Measurements from ENCODE around the gene MCF2L2. TPM values are rescaled to one million over a fixed set of nuclear protein-coding genes. Genes with fewer than 3 reads are reported as not detected.

MCF2L2 gene
- total RNA-seq, 1 experiment from 2014 or later, result 3.4 TPM

- no peak for TF ChIP-seq CTCF (IDR thresholded peaks at IDR 0.05; ENCODE audit: unreplicated experiment)
- intact Hi-C loops (cut with micrococcal nuclease), result no loop called here
- no peaks in the 10 kb centered on the region for H3K9me3 Mint-ChIP-seq (ENCODE audit: unreplicated experiment)
- H3K27me3 Mint-ChIP-seq (ENCODE audit: insufficient read depth, unreplicated experiment), result no peaks in the 10 kb centered on the region
- H3K27ac Mint-ChIP-seq (ENCODE audit: low read depth, unreplicated experiment), result peak overlapping the region; percentile 33
- POLR2A ChIA-PET, result interaction anchor here (0.6 to 2.6 kb wide), 4 partner anchors 15 to 50 kb away, joined by 3 to 7 read pairs (median 4); no protein-coding TSS in a partner anchor
- BruUV-seq (replicated peaks), result no TSS peak
- H3K36me3 Mint-ChIP-seq (ENCODE audit: insufficient read depth, unreplicated experiment), result peaks cover 17% of the 10 kb centered on the region
- peaks cover 29% of the 10 kb centered on the region for H3K4me1 Mint-ChIP-seq (ENCODE audit: insufficient read depth, unreplicated experiment)
- CTCF ChIA-PET, result interaction anchor here (0.6 to 0.7 kb wide), 2 partner anchors 37 to 1386 kb away, joined by 4 read pairs; no protein-coding TSS in a partner anchor
- no peak for DNase-seq (ENCODE audit: unreplicated experiment)
- no peak overlapping the region for H3K4me3 Mint-ChIP-seq (ENCODE audit: unreplicated experiment)
Observed at GRCh38 chr3:183301937-183302580, 126.4 kb downstream of the MCF2L2 start.

GRCh38 chr3:183300996-183301562 is 127.3 kb downstream of the MCF2L2 start:
- no peak for TF ChIP-seq CTCF (IDR thresholded peaks at IDR 0.05; ENCODE audit: unreplicated experiment)
- no peak overlapping the region for H3K27ac Mint-ChIP-seq (ENCODE audit: low read depth, unreplicated experiment)
- intact Hi-C loops (cut with micrococcal nuclease), result no loop called here
- CTCF ChIA-PET, result interaction anchor here (0.7 kb wide), 1 partner anchor 36 kb away, joined by 4 read pairs; no protein-coding TSS in a partner anchor
- no peak for DNase-seq (ENCODE audit: unreplicated experiment)
- no TSS peak for BruUV-seq (replicated peaks)
- H3K4me1 Mint-ChIP-seq (ENCODE audit: insufficient read depth, unreplicated experiment), result peaks cover 34% of the 10 kb centered on the region
- no peak overlapping the region for H3K4me3 Mint-ChIP-seq (ENCODE audit: unreplicated experiment)
- H3K36me3 Mint-ChIP-seq (ENCODE audit: insufficient read depth, unreplicated experiment), result peaks cover 27% of the 10 kb centered on the region
- no peaks in the 10 kb centered on the region for H3K9me3 Mint-ChIP-seq (ENCODE audit: unreplicated experiment)
- H3K27me3 Mint-ChIP-seq (ENCODE audit: insufficient read depth, unreplicated experiment), result no peaks in the 10 kb centered on the region
- POLR2A ChIA-PET, result interaction anchor here (0.7 to 1.1 kb wide), 3 partner anchors 15 to 35 kb away, joined by 3 to 4 read pairs (median 3); no protein-coding TSS in a partner anchor

- no peak for DNase-seq (ENCODE audit: unreplicated experiment)
- H3K4me3 Mint-ChIP-seq (ENCODE audit: unreplicated experiment), result no peak overlapping the region
- CTCF ChIA-PET, result interaction anchor here (0.6 to 1.2 kb wide), 2 partner anchors 47 to 1520 kb away, joined by 3 read pairs; partner anchors contain the start of gene B3GNT5
- no peaks in the 10 kb centered on the region for H3K9me3 Mint-ChIP-seq (ENCODE audit: unreplicated experiment)
- no peak for TF ChIP-seq CTCF (IDR thresholded peaks at IDR 0.05; ENCODE audit: unreplicated experiment)
- H3K27ac Mint-ChIP-seq (ENCODE audit: low read depth, unreplicated experiment), result no peak overlapping the region
- POLR2A ChIA-PET, result interaction anchor here (0.6 to 2.4 kb wide), 7 partner anchors 8 to 71 kb away, joined by 3 to 14 read pairs (median 5); partner anchors contain the start of gene B3GNT5
- H3K27me3 Mint-ChIP-seq (ENCODE audit: insufficient read depth, unreplicated experiment), result no peaks in the 10 kb centered on the region
- H3K36me3 Mint-ChIP-seq (ENCODE audit: insufficient read depth, unreplicated experiment), result peaks cover 29% of the 10 kb centered on the region
- intact Hi-C loops (cut with micrococcal nuclease), result no loop called here
- no TSS peak for BruUV-seq (replicated peaks)
- H3K4me1 Mint-ChIP-seq (ENCODE audit: insufficient read depth, unreplicated experiment), result peaks cover 45% of the 10 kb centered on the region
Observed at GRCh38 chr3:183299976-183300375, 128.4 kb downstream of the MCF2L2 start.

- DNase-seq (ENCODE audit: unreplicated experiment), result peak; percentile 87
- intact Hi-C loops (cut with micrococcal nuclease), result no loop called here
- no peak overlapping the region for H3K27ac Mint-ChIP-seq (ENCODE audit: low read depth, unreplicated experiment)
- POLR2A ChIA-PET, result interaction anchor here (0.8 to 2.4 kb wide), 14 partner anchors 9 to 73 kb away, joined by 3 to 14 read pairs (median 6); partner anchors contain the start of gene B3GNT5
- no peak overlapping the region for H3K4me3 Mint-ChIP-seq (ENCODE audit: unreplicated experiment)
- peaks cover 43% of the 10 kb centered on the region for H3K4me1 Mint-ChIP-seq (ENCODE audit: insufficient read depth, unreplicated experiment)
- CTCF ChIA-PET, result interaction anchor here (0.6 to 0.7 kb wide), 2 partner anchors 85 to 132 kb away, joined by 3 read pairs; no protein-coding TSS in a partner anchor
- no TSS peak for BruUV-seq (replicated peaks)
- TF ChIP-seq CTCF (IDR thresholded peaks at IDR 0.05; ENCODE audit: unreplicated experiment), result no peak
- H3K36me3 Mint-ChIP-seq (ENCODE audit: insufficient read depth, unreplicated experiment), result peaks cover 29% of the 10 kb centered on the region
- H3K9me3 Mint-ChIP-seq (ENCODE audit: unreplicated experiment), result no peaks in the 10 kb centered on the region
- no peaks in the 10 kb centered on the region for H3K27me3 Mint-ChIP-seq (ENCODE audit: insufficient read depth, unreplicated experiment)
Observed at GRCh38 chr3:183298701-183299153, 129.7 kb downstream of the MCF2L2 start.
